Small intestine (tissue), 7 donors: Measurements from ENCODE around the gene KIR2DL3. TPM values are rescaled to one million over a fixed set of nuclear protein-coding genes. Genes with fewer than 3 reads are reported as not detected.
"Not testable (repeated sequence)": the region's sequence is repeated elsewhere in the genome, so short reads cannot be mapped to it uniquely, and the experiment has no call there.

Experiments
- DNase-seq, 2 donors: peaks; one replicate each; pipeline versions ENCODE4 v3.0.0 to v3.0.0-alpha.2; 2013
- FAIRE-seq: peaks from 2 replicates; lab custom pipeline; 2012; peaks lifted over from hg19 to GRCh38; lab: Jason Lieb, UNC
- H3K27ac ChIP-seq, 3 donors: one replicate each; pipeline ENCODE4 v1.5.1; 2013; ENCODE audit warnings: low read length in 2 of 3, mild to moderate bottlenecking in 2 of 3, control low read depth in 1 of 3, inconsistent platforms in 1 of 3, low read depth in 1 of 3, moderate library complexity in 1 of 3
- H3K27me3 ChIP-seq, 3 donors: one replicate each; pipeline ENCODE4 v1.6.1; 2013; ENCODE audit warnings: low read length in 3 of 3, inconsistent platforms in 1 of 3; ENCODE audit not compliant: control insufficient read depth in 3 of 3, insufficient read depth in 3 of 3
- H3K36me3 ChIP-seq, 3 donors: one replicate each; pipeline ENCODE4 v1.6.1; 2013; ENCODE audit warnings: low read length in 3 of 3, inconsistent platforms in 1 of 3, low read depth in 1 of 3, mild to moderate bottlenecking in 1 of 3, moderate library complexity in 1 of 3; ENCODE audit not compliant: control insufficient read depth in 3 of 3, insufficient read depth in 2 of 3
- H3K4me1 ChIP-seq, 3 donors: one replicate each; pipeline ENCODE4 v1.6.1; 2013; ENCODE audit warnings: low read length in 2 of 3, inconsistent platforms in 1 of 3, low read depth in 1 of 3, mild to moderate bottlenecking in 1 of 3, moderate library complexity in 1 of 3; ENCODE audit not compliant: control insufficient read depth in 3 of 3, insufficient read depth in 2 of 3
- H3K4me3 ChIP-seq, 3 donors: one replicate each; pipeline ENCODE4 v1.5.1; 2013; ENCODE audit warnings: low read length in 3 of 3, control low read depth in 1 of 3, inconsistent platforms in 1 of 3, low read depth in 1 of 3, mild to moderate bottlenecking in 1 of 3, moderate library complexity in 1 of 3
- H3K9me3 ChIP-seq, 2 donors: one replicate each; pipeline ENCODE4 v1.6.1; 2013; ENCODE audit warnings: low read depth in 1 of 2, low read length in 1 of 2; ENCODE audit not compliant: control insufficient read depth in 2 of 2, insufficient read depth in 1 of 2
- WGBS, 3 donors: extraction: QIAGEN DNeasy Blood & Tissue Kit; methylation state at CpG; one replicate each; pipeline ENCODE4 v1.1.7; 2013; 5-methylcytosine and 5-hydroxymethylcytosine counted together
- polyA plus RNA-seq, 4 donors: library from polyadenylated mRNA; stranded (reverse) in 3 of 4; unstranded in 1 of 4; fragments of 200-250 nt in 3 of 4; fragments of 120-200 nt in 1 of 4; gene quantifications; one replicate each; pipeline versions ENCODE4 v1.2.1 to v1.2.3, GENCODE V29; 2013
- donor health status: healthy with polysubstance abuse.
- donor health status: control.
- donor health status: control.
- donor health status: Bipolar disorder and iron deficiency.
- donor health status: healthy.

The KIR2DL3 gene
- polyA plus RNA-seq, 4 donors = 0.06 TPM; not detected in 3

- not testable (repeated sequence) for H3K27me3 ChIP-seq, H3K4me1 ChIP-seq, H3K9me3 ChIP-seq, FAIRE-seq, H3K36me3 ChIP-seq, DNase-seq, H3K4me3 ChIP-seq, H3K27ac ChIP-seq
- WGBS, 3 donors = 30 to 52% (median 40%) methylated on average over 6 of the region's 6 CpGs
Measured at GRCh38 chr19:54750276-54750675, 12.0 kb downstream of the KIR2DL3 start.

DNA sequence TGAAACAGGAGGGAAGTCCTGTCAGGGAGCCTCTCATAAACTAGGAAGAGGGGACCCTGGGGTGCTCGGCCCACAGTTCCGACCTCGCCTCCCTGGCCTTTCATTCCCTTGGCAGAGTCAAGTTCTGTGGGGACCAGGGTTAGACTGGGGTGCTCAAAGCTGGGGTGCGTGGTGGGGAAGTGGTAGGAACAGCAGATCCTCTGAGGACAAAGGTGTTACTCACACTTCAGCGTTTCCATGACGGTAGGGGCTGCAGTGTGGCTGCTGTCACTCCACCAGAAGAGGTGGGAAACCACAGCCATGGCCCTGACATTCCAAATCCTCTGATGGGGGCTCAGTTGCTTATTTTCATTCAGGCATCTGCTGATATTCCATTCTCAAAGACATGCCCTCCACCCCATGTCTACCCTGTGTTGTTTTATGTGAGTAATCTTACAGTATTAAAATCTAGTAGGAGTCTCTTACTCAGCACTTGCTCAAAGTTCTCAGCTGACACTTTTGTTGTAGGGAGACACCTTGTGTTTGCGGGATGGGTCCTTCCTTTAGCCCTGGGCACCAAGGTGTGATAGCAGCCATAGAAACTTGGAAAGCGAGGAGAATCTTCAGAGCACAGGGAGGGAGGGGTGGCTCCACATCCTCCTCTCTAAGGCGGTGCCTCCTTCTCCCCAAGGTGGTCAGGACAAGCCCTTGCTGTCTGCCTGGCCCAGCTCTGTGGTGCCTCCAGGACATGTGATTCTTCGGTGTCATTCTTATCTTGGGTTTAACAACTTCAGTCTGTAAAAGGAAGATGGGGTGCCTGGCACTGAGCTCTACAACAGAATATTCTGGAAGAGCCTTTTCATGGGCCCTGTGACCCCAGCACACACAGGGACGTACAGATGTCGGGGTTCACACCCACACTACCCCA, 18.1 kb downstream of the KIR2DL3 start:
- not testable (repeated sequence) for H3K27me3 ChIP-seq, FAIRE-seq, DNase-seq, H3K4me3 ChIP-seq, H3K27ac ChIP-seq, H3K4me1 ChIP-seq, H3K36me3 ChIP-seq
- peaks cover 0 to 13% of the 10 kb centered on the region in 2 donors for H3K9me3 ChIP-seq
- 73 to 80% (median 74%) methylated on average over 11 of the region's 12 CpGs for WGBS, 3 donors

- 54 to 59% (median 59%) methylated on average over 6 of the region's 6 CpGs for WGBS, 3 donors
- H3K4me1 ChIP-seq, DNase-seq, H3K36me3 ChIP-seq, H3K27ac ChIP-seq, H3K27me3 ChIP-seq, H3K4me3 ChIP-seq, FAIRE-seq: not testable (repeated sequence)
- peaks cover 0 to 13% of the 10 kb centered on the region in 2 donors for H3K9me3 ChIP-seq
Measured at GRCh38 chr19:54758577-54758976, 20.3 kb downstream of the KIR2DL3 start.

DNA sequence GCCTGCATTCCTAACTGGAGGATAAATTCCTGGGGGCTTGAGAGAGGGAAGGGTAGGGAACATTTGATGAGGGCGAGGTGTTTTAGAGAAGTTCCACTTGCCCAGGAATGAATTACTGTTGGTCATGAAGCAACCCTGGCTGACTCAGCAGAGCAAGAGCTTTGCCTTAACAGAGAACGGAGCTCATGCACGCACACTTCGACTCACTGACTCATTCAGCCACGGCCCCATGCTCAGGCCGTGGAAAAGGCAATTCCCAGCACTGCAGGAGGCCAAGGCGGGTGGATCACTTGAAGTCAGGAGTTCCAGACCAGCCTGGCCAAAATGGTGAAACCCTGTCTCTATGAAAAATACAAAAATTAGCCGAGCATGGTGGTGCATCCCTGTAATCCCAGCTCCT, 25.9 kb downstream of the KIR2DL3 start:
- 73 to 79% (median 74%) methylated on average over 8 of the region's 8 CpGs for WGBS, 3 donors
- H3K9me3 ChIP-seq, DNase-seq, FAIRE-seq, H3K4me1 ChIP-seq, H3K27ac ChIP-seq, H3K36me3 ChIP-seq, H3K4me3 ChIP-seq, H3K27me3 ChIP-seq: not testable (repeated sequence)

- not testable (repeated sequence) for DNase-seq, H3K4me3 ChIP-seq, FAIRE-seq, H3K27ac ChIP-seq, H3K27me3 ChIP-seq, H3K36me3 ChIP-seq, H3K4me1 ChIP-seq
- 69 to 82% (median 73%) methylated on average over 4 of the region's 4 CpGs for WGBS, 3 donors
- H3K9me3 ChIP-seq = peaks cover 0 to 15% of the 10 kb centered on the region in 2 donors
Measured at GRCh38 chr19:54766464-54766863, 28.2 kb downstream of the KIR2DL3 start.

DNA sequence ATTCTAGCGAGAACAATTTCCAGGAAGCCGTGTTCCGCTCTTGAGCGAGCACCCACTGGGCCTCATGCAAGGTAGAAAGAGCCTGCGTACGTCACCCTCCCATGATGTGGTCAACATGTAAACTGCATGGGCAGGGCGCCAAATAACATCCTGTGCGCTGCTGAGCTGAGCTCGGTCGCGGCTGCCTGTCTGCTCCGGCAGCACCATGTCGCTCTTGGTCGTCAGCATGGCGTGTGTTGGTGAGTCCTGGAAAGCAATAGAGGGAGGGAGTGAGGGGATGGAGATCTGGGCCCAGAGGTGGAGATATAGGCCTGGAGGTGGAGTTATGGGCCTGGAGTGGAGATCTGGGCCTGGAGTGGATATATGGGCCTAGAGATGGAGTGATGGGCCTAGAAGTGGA, 31.3 kb downstream of the KIR2DL3 start, which contains the start of gene KIR2DL1:
Gene KIR2DL1, plus strand, starts transcription at position 148 of the 400 bp plus-strand sequence. Its CDS starts 58 bp downstream, at position 206.
- peaks cover 0 to 28% of the 10 kb centered on the region in 2 donors for H3K9me3 ChIP-seq
- H3K27ac ChIP-seq, DNase-seq, H3K36me3 ChIP-seq, H3K4me1 ChIP-seq, H3K27me3 ChIP-seq, FAIRE-seq, H3K4me3 ChIP-seq: not testable (repeated sequence)
- WGBS, 3 donors = 92 to 93% (median 92%) methylated on average over 14 to 15 of the region's 15 CpGs

DNA sequence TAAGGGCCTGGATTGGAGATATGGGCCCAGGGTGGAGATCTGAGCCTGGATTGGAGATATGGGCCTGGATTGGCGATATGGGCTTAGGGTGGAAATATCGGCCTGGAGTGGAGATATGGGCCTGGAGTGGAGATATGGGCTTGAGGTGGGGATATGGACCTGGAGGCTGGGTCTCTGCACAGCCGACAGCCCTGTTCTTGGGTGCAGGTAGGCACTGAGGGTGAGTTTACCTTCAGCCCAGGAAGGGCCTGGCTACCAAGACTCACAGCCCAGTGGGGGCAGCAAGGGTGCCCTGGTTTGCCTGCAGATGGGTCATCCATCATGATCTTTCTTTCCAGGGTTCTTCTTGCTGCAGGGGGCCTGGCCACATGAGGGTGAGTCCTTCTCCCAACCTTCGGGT, 32.2 kb downstream of the KIR2DL3 start:
- H3K4me1 ChIP-seq, H3K36me3 ChIP-seq, H3K27me3 ChIP-seq, DNase-seq, FAIRE-seq, H3K4me3 ChIP-seq, H3K27ac ChIP-seq: not testable (repeated sequence)
- WGBS, 3 donors = 77 to 88% (median 78%) methylated on average over 4 of the region's 4 CpGs
- H3K9me3 ChIP-seq = peaks cover 0 to 28% of the 10 kb centered on the region in 2 donors

GRCh38 chr19:54771018-54771960, 33.0 kb downstream of the KIR2DL3 start:
- not testable (repeated sequence) for DNase-seq, H3K4me3 ChIP-seq, H3K27ac ChIP-seq, H3K27me3 ChIP-seq, H3K36me3 ChIP-seq, FAIRE-seq, H3K4me1 ChIP-seq
- WGBS, 3 donors = 66 to 82% (median 75%) methylated on average over 12 to 14 of the region's 15 CpGs
- H3K9me3 ChIP-seq = peaks cover 0 to 28% of the 10 kb centered on the region in 2 donors
